Suppressor macrophage (primary cell): ENCODE data around the gene UGT1A4.

Experiments
- DNase-seq, 4 experiments: peaks; one replicate each; pipeline ENCODE4 v3.0.0-alpha.2; 2020 to 2022

Gene UGT1A4

GRCh38 chr2:233813236-233814055, 94.9 kb downstream of the UGT1A4 start:
- no peak for DNase-seq

- no peak for DNase-seq
Measured at GRCh38 chr2:233814056-233814835, 95.7 kb downstream of the UGT1A4 start.

- DNase-seq, result no peak
Measured at GRCh38 chr2:233815861-233816260, 97.3 kb downstream of the UGT1A4 start.

- no peak for DNase-seq
Measured at GRCh38 chr2:233816334-233816733, 97.8 kb downstream of the UGT1A4 start.

- DNase-seq, result no peak
Measured at GRCh38 chr2:233816771-233817170, 98.2 kb downstream of the UGT1A4 start.

GRCh38 chr2:233817361-233817911, 98.9 kb downstream of the UGT1A4 start:
- DNase-seq, result no peak

- no peak for DNase-seq
Measured at GRCh38 chr2:233817995-233818638, 99.6 kb downstream of the UGT1A4 start.

GRCh38 chr2:233818639-233819621, 100.4 kb downstream of the UGT1A4 start:
- DNase-seq, result no peak

GRCh38 chr2:233819884-233820773, 101.6 kb downstream of the UGT1A4 start:
- no peak for DNase-seq

- DNase-seq, result no peak
Measured at GRCh38 chr2:233820774-233821105, 102.2 kb downstream of the UGT1A4 start.

- DNase-seq, result no peak
Measured at GRCh38 chr2:233821196-233821595, 102.7 kb downstream of the UGT1A4 start.

GRCh38 chr2:233821709-233822100, 103.2 kb downstream of the UGT1A4 start:
- DNase-seq, result no peak

- no peak for DNase-seq
Measured at GRCh38 chr2:233822101-233822771, 103.7 kb downstream of the UGT1A4 start.
